Activated CD4-positive, alpha-beta T cell treated with anti-CD3 and anti-CD28 coated beads for 48 hours (primary cell): ENCODE results near the gene SH3RF3.

ENCODE experiments used
- DNase-seq: peaks from one replicate; pipeline ENCODE4 v3.0.0-alpha.2; 2020

SH3RF3 gene

DNA sequence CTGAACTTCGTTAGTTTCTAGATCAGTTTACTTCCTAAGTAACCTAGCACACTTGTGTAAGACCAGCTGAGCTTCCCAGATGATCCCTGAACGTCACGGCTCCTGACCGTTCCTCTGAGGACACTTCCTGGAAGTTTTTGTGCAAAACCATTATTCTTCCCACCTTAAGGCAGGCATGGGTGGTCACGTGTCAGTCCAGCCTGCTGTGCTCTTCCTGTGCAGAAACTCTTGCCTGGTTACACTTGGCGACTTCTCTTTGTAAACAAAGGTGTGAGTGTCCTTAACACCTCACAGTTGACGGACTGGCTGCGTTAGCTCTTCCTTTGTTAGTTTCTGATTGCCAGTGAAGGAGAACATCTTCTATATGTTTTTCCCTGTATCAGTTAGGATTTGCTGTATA, 118.3 kb downstream of the SH3RF3 start:
- DNase-seq: no peak

DNA sequence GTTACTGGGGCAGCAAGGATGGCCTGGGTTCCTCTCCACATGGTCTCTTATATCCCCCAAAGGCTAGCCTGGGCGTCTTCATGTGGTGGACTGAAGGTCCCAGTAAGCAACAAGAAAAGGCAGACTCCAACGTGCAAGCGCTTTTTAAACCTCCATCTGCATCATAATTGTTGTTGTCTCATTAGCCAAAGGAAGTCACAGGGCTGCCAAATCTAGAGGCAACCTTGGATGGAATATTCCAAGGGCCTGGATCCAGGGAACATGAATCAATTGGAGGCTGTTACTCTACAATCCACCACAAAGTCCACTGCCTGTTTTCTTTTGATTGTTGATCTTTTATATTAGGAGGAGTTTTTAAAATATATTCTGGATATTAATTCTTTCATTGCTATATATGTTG, 118.8 kb downstream of the SH3RF3 start:
- no peak for DNase-seq

DNA sequence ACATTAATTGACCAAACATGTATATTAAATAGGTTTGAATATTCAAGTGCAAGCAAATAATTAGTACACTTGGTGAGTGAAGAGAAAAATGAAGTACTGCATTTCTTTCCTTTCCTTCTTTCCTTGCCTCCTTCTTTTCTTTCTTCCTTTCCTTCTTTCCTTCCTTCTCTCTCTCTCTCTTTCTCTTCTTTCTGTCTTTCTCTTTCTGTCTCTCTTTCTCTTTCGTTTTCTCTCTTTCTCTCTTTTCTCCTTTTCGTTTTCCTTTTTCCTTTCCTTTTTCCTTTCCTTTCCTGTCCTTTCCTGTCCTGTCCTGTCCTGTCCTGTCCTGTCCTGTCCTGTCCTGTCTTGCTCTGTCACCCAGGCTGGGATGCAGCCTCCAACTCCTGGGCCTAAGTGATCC, 119.6 kb downstream of the SH3RF3 start:
- no peak for DNase-seq

DNA sequence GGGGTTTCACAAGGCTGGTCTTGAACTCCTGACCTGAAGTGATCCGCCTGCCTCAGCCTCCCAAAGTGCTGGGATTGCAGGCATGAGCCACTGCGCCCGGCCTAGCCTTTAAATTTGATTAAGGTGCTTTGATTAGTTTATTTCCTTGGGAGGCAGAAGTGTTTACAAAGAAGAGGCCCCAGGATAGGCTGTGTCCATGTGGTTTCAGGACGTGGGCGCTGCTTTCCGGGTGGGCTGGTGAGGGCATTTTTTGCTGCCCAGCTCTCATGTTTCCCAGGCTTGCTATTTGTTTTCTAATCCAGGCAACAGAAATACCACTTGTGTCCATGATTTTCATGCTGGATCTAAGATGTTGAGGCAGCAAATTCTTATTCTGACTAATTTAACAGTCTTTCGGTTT, 124.2 kb downstream of the SH3RF3 start:
- no peak for DNase-seq

DNA sequence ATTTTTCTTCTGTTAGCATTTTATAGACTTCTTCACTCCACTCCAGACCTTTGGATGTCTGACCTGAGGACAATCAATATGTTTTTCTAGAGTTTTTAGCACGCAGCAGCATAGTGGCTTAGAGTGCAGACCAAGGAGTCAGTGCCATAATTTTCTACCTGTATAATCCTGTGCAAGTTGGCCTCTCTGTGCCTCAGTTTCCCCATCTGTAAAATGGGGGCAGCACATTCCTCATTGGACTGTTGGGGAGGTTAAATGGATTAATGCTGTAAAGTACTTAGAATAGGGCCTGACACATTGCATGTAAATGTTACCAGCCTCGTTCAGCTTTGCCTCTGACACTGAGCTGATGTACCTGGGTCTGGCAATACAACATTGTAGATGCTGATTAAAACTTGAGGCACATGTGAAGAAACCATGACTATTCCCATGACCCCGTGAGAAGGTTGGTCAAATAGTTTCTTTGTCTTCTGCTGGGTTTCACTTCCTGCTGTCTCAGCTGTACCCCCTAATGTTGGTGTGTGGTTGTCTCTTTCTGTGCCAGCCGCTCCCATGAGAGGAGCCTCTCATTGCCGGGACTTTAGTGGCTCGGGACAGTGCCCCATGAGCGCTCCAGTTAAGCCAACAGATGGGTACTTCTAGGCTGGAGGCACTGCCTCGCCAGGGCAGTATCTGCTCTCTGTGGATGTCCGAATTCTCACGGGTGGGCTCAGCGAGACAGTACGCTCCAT, 125.3 kb downstream of the SH3RF3 start:
- DNase-seq: no peak

DNA sequence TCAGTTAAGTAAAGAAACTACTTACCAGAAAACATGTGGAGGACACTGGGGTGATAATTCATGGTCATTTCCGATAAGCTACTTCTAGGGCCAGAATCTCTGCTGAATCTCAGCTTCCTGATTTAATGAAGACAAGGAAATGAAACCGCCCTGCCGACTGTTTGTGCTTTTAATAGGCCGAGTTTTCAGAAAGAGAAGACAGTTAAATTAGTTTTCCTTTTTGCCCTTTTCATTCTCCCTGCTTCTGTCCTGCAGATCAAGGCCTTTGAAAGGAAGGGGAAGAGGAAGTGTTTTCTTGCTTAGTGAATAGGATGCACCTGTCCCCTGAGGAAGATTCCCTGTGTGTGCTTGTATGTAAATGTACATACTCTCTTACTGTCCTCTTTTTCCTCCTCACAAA, 126.6 kb downstream of the SH3RF3 start:
- DNase-seq: no peak

DNA sequence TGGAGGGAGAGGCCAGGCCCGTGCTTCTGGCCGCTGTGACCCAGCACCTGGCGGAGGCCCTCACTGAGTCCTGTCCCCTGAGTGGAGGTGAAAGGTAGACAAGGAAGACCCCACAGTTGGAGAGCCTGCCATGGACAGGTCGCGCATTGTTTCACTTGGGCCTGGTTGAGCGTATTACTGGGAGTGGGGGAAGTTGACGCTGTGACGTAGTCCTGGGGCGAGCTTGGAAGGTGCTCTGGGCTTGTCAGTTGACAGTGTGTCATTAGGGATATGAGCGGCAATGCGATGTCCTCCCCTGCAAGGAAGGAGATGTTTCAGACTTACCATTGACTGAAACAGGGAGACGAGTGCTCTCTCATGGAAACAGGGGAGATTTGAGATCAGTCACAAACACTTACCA, 127.1 kb downstream of the SH3RF3 start:
- no peak for DNase-seq

DNA sequence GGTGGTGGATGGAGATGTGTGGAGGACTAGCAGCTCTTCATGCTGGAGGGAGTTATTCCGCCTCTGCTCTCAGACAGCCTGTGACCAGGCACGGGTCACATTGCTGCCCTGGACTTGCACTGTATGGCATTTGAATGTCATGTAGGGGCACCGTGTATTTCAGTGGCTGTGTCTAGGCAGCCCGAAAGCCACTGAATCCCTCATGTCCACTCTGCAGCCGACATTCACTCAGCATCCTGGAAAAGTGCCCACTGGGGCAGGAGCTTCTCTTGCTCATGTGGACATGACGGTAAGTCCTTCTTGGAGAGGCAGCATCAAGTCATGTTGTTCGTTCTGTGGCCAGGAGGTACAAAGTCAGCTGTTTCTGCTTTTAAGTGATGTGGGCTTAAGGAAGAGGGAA, 127.9 kb downstream of the SH3RF3 start:
- no peak for DNase-seq

DNA sequence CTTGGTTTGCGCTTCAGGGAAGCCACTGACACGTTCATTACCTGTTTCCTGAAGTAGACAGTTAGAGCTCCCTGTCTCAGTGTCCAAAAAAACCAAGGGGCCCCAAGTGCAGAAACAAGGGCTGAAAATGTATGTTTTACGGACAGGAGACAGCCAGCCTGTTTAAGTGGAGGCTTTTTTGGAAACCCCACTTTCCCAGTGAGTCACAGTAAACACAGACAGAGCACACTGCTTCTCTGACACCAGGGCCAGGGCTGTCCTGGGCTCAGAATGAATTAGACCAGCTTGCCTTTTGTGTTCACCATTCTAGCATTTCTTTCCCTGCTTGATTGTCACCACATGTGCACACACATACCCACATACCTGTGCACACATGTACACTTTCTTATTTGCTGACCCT, 128.6 kb downstream of the SH3RF3 start:
- no peak for DNase-seq

DNA sequence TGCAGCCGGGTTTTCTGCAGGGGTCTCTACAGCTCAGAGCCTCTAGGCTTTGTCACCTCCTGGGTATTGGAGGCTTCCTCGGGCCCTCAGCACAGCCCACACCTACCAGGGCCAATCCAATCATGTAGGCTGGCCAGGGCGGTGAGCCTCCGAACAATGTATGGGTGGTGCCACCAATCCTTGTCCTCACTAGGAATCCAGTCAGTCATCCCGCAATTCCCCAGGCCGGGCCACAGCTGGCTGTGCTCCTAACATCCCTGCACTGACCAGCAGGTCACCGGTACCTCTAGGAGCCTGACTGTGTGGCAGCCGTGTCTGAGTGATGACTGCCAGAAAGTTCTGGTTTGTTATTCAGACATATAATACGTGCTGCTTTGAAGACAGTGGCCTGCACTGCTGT, 129.4 kb downstream of the SH3RF3 start:
- no peak for DNase-seq

DNA sequence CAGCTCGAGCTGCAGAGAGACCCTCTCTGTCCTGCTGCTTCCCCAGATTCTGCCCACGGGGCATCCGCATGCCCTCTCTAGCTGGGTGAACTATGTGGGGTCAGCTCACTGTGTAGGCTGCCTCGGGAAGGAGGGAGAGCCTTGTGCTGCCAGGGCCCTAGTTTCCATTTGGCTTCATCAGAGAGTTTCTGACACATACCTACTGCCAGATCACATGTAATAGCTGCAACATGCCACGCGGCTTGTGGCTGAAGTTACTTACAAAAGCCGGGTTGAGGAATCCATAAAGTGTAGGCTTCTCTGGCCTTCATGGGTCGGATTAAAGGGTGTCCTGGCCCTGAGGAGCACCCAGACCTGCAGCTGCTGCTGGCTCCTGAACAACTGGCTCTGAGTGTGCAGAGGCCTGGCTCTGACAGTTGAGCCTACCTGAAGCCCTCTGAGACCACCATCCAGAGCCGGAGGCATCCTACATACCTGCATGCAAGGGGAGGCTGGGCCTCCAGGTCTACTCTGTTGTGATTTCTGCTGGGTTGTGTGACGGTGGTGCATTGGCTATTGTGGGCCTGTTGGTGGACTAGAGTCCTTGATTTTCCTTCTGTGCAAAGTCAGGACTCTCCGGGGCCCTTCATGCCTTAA, 130.0 kb downstream of the SH3RF3 start:
- no peak for DNase-seq

DNA sequence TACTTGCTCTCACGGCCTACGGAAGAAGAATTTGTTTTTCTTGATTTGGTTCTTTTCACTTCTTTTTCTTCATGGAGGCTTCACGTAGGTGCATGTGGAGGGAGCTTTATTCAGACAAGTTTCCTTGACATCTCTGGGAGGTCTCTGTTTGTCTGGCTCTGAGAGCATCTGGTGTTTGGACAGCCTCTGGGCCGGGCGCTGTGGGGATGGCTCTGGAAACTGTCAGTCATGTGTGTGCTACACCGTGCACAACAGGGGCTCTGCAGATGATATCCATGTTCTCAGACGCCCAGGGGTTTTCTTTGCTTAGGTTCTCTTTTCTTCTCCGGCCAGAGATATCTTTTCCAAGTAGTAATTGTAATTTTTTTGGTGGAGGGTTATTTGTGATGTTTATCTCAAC, 130.7 kb downstream of the SH3RF3 start:
- DNase-seq: no peak

DNA sequence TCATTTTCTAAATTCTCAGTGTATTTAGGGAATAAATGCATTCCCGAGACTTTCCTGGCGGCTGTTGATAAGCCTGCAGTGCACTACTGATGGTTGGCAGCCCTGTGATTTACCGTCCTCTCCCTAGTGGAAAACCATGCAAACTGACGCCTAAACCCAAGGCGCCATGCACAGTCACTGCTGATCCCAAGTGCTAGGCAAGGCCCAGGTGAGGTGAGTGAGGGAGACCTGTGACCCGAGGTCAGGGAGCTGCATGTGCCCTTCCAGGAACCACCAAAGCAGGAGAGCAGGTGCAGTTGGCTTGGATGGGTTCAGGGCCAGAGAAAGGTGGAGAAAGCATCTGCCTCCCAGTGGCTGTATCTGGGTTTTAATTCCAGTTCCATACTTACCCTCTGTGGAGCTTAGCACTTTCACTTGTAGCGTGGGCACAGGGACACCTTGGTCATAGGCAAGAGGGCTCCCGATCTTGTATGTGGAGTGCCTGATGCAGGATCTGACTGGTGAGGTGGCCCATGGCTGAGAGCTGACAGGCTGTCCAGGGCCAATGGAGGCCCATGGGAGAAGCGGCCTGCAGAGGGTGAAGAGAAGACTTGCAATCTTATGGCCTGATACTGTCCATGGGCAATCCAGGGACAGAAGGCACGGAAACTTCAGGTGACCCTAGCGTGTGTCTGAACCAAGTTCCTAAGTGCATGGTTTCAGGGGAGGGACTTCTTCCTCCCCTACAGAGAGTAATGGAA, 131.3 kb downstream of the SH3RF3 start:
- no peak for DNase-seq

DNA sequence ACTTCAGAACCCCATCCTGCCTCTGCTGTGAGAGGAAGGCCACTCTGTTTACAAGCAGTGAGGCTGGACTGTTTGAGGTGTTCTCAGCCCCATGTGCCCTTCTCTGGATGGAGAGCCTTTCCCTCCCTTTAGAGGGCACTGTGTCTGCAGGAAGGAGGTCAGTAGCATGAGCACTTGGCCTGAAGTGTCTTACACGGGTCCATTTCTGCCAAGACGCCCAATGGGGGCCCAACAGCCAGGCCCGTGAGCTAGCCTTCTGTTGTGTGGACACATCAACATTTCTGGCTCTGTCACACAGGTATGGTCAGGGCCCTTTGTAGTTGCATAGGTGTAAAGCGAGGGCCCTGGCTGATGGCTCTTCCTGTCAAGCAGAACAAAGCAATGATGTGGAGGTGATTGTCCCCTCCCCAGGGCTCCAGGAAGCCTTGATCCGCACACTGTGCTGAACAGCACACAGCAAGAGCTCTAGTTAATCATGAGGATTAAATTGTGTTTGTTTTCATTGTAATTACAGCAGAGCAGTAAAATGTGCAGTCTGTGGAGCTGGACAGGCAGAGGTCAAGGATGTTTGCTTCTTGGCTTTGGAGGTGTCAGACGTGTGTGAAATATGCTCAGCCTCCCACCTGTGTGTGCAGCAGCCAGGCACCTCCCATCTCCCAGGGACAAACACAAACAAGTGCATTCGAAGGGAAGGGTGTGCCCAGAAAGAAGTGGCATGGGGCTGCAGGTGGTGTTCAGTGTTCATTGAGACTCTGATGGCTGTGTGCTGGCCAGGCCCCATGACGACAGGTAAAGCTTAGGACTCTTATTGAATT, 132.1 kb downstream of the SH3RF3 start:
- DNase-seq: no peak

DNA sequence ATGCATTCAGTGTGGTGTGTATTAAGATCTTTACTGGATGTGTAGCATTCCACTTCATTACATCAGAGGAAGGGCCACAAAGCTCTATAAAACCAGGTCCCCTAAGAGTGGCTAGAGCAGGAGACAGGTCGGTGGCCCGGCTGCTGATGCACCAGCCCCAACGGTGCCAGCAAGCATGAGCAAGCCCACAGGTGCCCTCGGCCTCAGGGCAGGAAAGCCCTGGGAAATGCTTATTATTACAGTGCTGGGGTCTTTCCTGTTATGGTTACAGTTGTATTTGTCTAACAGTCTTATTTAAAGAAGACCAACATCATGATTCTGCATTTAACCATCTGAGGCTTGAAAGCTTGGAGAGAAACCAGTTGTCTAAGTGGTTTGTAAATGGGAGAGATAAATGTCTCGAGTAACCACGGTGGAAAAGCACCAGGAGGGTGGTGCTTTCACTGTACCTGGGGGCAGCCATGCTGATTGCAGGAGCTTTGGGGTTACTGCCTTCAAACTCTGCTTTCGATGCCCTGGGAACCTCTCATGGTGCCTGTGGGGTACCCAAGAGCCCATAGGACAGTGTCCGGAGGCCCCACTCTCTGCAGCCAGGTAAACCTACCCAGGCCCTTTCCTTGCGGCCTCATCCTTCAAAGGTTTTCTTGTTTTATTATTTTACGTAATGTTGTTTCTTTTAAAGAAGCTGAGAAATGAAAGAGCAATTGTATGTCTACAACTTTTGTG, 133.1 kb downstream of the SH3RF3 start:
- DNase-seq: no peak

DNA sequence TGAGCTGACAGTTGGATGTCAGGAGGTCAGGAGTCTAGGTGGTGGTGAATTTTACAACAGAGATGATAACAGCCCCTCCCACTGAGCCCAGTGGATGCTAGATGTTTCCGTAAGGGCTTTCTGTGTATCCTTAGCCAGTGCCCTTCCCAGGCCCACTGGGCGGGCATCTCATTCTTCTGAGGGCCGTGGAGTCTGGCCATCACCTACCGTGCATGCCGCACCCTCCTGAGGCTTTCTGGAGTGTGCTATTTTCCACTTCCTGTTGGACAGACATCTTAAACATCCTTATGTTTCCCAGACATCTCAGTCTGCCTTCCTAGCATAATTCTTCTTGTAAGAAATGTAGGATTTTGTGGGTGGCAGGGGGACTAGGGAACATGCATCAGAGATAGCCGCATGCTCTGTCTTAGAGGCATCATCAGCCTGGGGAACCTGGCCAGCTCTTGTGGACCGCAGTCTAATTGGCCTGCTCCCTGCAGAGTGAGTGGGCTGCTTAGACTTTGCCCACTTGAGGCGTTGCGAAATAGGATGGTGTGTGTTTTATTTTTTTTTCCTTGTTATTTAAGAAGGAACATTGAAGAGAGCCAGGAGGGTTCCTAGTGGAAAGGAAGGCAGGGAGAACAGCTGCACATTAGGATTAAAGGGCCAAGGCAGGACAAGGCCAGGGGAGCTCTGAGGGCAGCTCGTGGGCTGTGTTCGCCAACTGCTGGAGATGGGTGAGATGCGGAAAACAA, 135.8 kb downstream of the SH3RF3 start:
- no peak for DNase-seq

DNA sequence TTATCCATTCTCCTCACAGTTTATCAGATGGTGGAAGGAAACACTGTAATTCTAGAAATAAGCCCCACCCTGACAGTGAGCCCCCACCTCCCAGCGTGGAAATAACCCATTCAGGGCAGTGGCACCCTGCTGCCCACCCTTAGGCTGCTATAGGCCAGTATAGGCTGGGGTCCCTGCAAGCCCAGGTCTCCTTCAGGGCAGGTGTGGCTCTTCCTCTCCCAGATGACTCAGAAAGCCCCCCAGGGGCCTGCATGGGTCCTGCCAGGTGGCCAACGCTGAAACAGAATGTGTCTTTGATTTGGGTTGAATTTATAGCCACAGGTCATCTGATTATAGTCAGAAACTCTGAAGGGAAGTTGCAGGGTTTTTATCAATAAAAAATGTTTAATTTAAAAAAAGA, 136.4 kb downstream of the SH3RF3 start:
- no peak for DNase-seq

DNA sequence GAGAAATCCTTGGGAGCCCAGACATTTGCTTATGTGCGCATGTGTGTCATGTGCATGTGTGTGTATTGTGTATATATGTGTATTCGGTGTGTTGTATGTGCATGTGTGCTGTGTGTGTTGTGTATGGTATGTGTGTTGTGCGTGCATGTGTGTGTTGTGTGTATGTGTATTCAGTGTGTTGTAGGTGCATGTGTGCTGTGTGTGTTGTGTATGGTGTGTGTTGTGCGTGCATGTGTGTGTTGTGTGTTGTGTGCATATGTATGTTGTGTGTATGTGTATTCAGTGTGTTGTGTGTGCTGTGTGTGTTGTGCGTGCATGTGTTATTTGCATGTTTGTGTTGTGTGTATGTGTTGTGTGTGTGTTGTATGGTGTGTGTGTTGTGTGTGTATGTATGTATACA, 136.9 kb downstream of the SH3RF3 start:
- DNase-seq: no peak

DNA sequence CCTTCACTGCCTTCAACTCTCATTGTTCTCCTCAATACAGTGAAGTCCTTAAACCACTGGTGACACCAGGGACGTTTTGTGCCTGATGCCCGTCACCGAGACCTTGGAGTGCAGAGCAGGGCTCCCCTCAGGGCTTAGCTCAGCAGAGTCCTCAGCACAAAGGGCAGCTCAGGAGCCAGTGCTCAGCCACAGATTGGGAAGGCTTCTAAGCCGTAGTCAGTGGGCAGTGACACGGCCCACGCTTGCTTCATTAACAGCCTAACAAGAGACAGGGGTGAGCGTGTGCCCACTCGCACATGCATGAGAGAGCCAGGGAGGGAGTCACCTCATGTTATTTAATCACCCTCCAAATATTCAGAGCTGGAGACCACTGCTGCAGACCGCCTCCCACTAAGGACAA, 137.5 kb downstream of the SH3RF3 start:
- DNase-seq: no peak

DNA sequence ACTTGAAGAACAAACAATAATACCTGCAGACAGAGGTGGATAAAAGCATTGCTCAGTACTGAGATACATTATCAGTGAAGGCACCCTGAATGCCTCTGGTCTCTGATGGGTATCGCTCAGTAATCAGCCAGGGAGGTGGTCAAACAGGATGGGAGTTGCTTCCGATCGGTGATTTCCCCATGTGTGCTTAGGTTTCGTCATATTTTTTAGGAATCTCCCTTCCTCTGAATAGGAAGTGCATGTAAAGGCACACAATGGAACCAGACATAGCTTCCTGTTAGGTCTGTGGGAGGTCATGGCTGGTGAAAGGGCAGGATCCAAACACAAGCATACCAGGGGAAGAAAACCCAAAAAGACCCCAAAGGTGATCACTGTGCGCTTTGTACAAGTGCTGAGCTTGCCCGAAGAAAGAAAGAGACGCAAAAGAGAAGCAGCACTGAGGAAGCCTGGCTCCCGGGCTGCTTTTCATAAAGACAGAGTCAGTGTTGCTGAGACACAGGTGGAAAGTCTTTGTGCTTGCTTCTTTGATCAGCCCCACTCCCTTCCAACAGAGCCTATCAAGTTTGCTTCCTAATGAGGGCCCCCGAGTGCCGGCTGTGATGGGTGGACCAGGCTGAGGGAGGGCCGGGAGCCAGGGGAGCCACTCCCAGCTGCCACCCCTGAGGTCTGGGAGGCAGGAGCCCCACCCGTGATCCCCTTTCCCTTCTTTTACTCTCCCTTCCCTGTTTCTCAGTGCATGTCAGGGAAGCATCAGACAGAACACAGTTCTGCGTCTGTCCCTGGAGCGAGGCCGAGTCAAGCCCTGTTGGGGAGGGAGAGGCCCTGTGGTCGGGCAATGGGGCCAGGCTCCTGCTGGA, 138.2 kb downstream of the SH3RF3 start:
- DNase-seq: no peak

DNA sequence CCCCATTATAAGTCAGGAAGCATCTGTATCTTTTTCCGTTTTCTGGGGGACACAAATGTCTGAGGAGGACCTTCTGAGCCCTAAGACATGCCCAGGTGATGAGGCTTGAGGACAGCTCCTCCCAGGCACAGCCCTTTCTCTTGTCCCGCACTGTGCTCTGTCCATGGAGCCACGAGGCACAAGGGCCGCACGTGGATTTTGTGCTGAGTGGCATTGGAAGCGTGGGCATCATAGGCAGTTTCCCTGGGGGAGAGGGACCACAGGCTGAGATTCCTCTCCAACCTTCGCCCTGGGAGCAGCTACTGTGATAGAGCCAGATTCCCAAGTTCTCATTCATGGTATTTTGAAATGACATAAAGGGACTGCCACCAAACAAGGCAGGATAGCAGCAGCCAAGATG, 139.9 kb downstream of the SH3RF3 start:
- no peak for DNase-seq
